HepG2 (cell line): Measurements from ENCODE around the gene IP6K1. TPM values are rescaled to one million over a fixed set of nuclear protein-coding genes. Genes with fewer than 3 reads are reported as not detected.

Experiments
- ATAC-seq: fragments of 200-7000 bp; cut with Tn5 transposase; 3 replicates; pipeline ENCODE4 v1.9.1; 2020; ENCODE audit warnings: mild to moderate bottlenecking, moderate library complexity
- BruUV-seq: library from RNA; stranded (reverse); fragments of 400-500 nt; replicated peaks from 2 replicates; lab custom pipeline; 2021; lab: Mats Ljungman, UMichigan
- CTCF ChIA-PET: fragments of 300-600 bp; formaldehyde crosslinking; extraction: SDS; loops from one replicate; lab custom pipeline; 2021; ENCODE audit warnings: low total read pairs, inconsistent platforms, low intra/inter-chr PET ratio; lab: Yijun Ruan, JAX
- POLR2A ChIA-PET: fragments of 350-600 bp; sonication (Branson Sonifier 250); formaldehyde crosslinking; loops from one replicate; lab custom pipeline; 2020; ENCODE audit warnings: antibody characterized with exemption, inconsistent platforms; lab: Yijun Ruan, JAX
- DNase-seq: peaks from one replicate; pipeline ENCODE4 v3.0.0-alpha.2; 2015; ENCODE audit warnings: low spot score
- FAIRE-seq: peaks from 3 replicates; lab custom pipeline; 2011; peaks lifted over from hg19 to GRCh38; lab: Jason Lieb, UNC
- H2AFZ ChIP-seq: one replicate; pipeline ENCODE4 v1.6.1; 2011; ENCODE audit warnings: low read length, inconsistent platforms
- H3K27ac ChIP-seq: fragments of 300-600 bp; 3 replicates; pipeline ENCODE4 v1.8.0; 2011; ENCODE audit warnings: mixed run types, mild to moderate bottlenecking, mixed read lengths, low read length, inconsistent platforms; ENCODE audit not compliant: insufficient read depth; ENCODE audit errors: extremely low read length
- H3K27me3 ChIP-seq, 2 experiments: fragments of 200-600 bp in 1 of 2; 2 replicates in 1 of 2; 3 replicates in 1 of 2; pipeline versions ENCODE4 v1.6.0 to v1.8.0; 2011; ENCODE audit warnings: low read length in 2 of 2, mild to moderate bottlenecking in 2 of 2, moderate library complexity in 2 of 2, inconsistent platforms in 1 of 2; ENCODE audit not compliant: insufficient read depth in 2 of 2, control insufficient read depth in 1 of 2
- H3K36me3 ChIP-seq, 2 experiments: fragments of 200-600 bp in 1 of 2; replicated peaks in 1 of 2; 2 replicates in 1 of 2; 3 replicates in 1 of 2; pipeline versions ENCODE4 v1.5.1 to v1.8.0; 2011; ENCODE audit warnings: low read length in 2 of 2, inconsistent platforms in 1 of 2; ENCODE audit not compliant: insufficient read depth in 2 of 2, control insufficient read depth in 1 of 2
- H3K4me1 ChIP-seq: 2 replicates; pipeline ENCODE4 v1.5.1; 2012; ENCODE audit warnings: low read length, inconsistent platforms; ENCODE audit not compliant: insufficient read depth
- H3K4me2 ChIP-seq: 2 replicates; pipeline ENCODE4 v1.6.0; 2011; ENCODE audit warnings: low read depth, low read length, inconsistent platforms
- H3K4me3 ChIP-seq, 3 experiments: fragments of 200-600 bp in 1 of 3; sonication (generic), shearing (Covaris generic) in 1 of 3; replicated peaks in 1 of 3; 2 replicates each; pipeline ENCODE4 v1.5.1; 2011 to 2016; ENCODE audit warnings: low read length in 3 of 3, inconsistent platforms in 2 of 3, low read depth in 2 of 3, mild to moderate bottlenecking in 2 of 3, control low read depth in 1 of 3, mixed read lengths in 1 of 3; ENCODE audit not compliant: insufficient read depth in 1 of 3
- H3K79me2 ChIP-seq: one replicate; pipeline ENCODE4 v1.6.1; 2011; ENCODE audit warnings: low read length, inconsistent platforms; ENCODE audit not compliant: insufficient read depth
- H3K9ac ChIP-seq: 2 replicates; pipeline ENCODE4 v1.6.0; 2011; ENCODE audit warnings: mild to moderate bottlenecking, low read depth, low read length, inconsistent platforms; ENCODE audit not compliant: insufficient read depth
- H3K9me3 ChIP-seq: 2 replicates; pipeline ENCODE4 v1.5.1; 2012; ENCODE audit warnings: mild to moderate bottlenecking, low read length
- H4K20me1 ChIP-seq: 2 replicates; pipeline ENCODE4 v1.6.0; 2011; ENCODE audit warnings: inconsistent platforms, mild to moderate bottlenecking, low read length, moderate library complexity; ENCODE audit not compliant: insufficient read depth
- AGO2 ChIP-seq: fragments of 200-400 bp; formaldehyde crosslinking; optimal IDR thresholded peaks from 2 replicates; pipeline ENCODE3; 2017; ENCODE audit warnings: mild to moderate bottlenecking, low read depth, low read length, moderate library complexity
- ARID2 ChIP-seq: sonication (generic); formaldehyde crosslinking; IDR thresholded peaks from 2 replicates; pipeline ENCODE4 v1.8.1; 2022; ENCODE audit warnings: mild to moderate bottlenecking, missing genetic modification reagents, borderline replicate concordance
- HNRNPL ChIP-seq: fragments of 200-400 bp; formaldehyde crosslinking; IDR thresholded peaks from 2 replicates; pipeline ENCODE4 v1.6.1; 2017; ENCODE audit warnings: mild to moderate bottlenecking, low read depth, low read length
- RAD21 ChIP-seq: fragments of 450-650 bp; formaldehyde crosslinking; IDR thresholded peaks from 2 replicates; pipeline ENCODE4 v1.5.0; 2020; ENCODE audit warnings: mild to moderate bottlenecking
- STAG1 ChIP-seq: sonication (generic); formaldehyde crosslinking; IDR thresholded peaks from 2 replicates; pipeline ENCODE4 v1.4.0; 2020; ENCODE audit warnings: missing genetic modification reagents
- TEAD3 ChIP-seq: optimal IDR thresholded peaks from 2 replicates; pipeline ENCODE3; 2016; ENCODE audit warnings: borderline replicate concordance
- XRCC5 ChIP-seq: fragments of 200-400 bp; formaldehyde crosslinking; optimal IDR thresholded peaks from 2 replicates; pipeline ENCODE3; 2017; ENCODE audit warnings: mild to moderate bottlenecking, low read length
- ZNF572 ChIP-seq: sonication (generic); formaldehyde crosslinking; IDR thresholded peaks from 2 replicates; pipeline ENCODE4 v1.5.1; 2020; ENCODE audit warnings: mild to moderate bottlenecking, missing genetic modification reagents
- WGBS: methylation state at CpG from one replicate; pipeline ENCODE4 v1.1.6; 2017; ENCODE audit warnings: low lambda C conversion rate; 5-methylcytosine and 5-hydroxymethylcytosine counted together
- in situ Hi-C: cut with HindIII; loops from 2 replicates; pipeline ENCODE4 v1.10.0; 2017; ENCODE audit warnings: low pct_unique_long_range_greater_than_20kb; ENCODE audit not compliant: extremely low pct_ligation_motif_present
- intact Hi-C: fragments of 100-400 bp; cut with micrococcal nuclease; formaldehyde crosslinking; loops from one replicate; pipeline ENCODE4 v1.10.0; 2022; ENCODE audit not compliant: unreplicated experiment
- polyA plus RNA-seq, 8 experiments: library from polyadenylated mRNA; depleted of rRNA in 3 of 8; stranded (reverse) in 7 of 8; unstranded in 1 of 8; fragments of >200 nt; fragmentation: Illumina TruSeq in 4 of 8; extraction: Trizol in 4 of 8; gene quantifications; 2 replicates each; pipeline versions ENCODE4 v1.2.1 to v1.2.3, GENCODE V29; 2011 to 2016; ENCODE audit warnings: low read depth in 4 of 8, missing spikeins in 1 of 8, mixed read lengths in 1 of 8; ENCODE audit not compliant: insufficient read depth in 1 of 8
- total RNA-seq, 5 experiments: library from RNA; depleted of rRNA; stranded (reverse); fragments of >200 nt; fragmentation: Illumina TruSeq; extraction: Trizol; gene quantifications; 2 replicates each; pipeline ENCODE4 v1.2.3, GENCODE V29; 2016; ENCODE audit warnings: low read depth in 1 of 5
- TF ChIP-seq, protein P1 (sequence below): sonication (generic); formaldehyde crosslinking; IDR thresholded peaks from 2 replicates; pipeline ENCODE4 v1.5.1; 2020; ENCODE audit warnings: mild to moderate bottlenecking, missing genetic modification reagents, moderate library complexity
- TF ChIP-seq, protein P2 (sequence below): sonication (generic); formaldehyde crosslinking; IDR thresholded peaks from 2 replicates; pipeline ENCODE4 v1.5.0; 2020; ENCODE audit warnings: mild to moderate bottlenecking, missing genetic modification reagents, moderate library complexity

IP6K1 gene
- total and polyA plus RNA-seq, 2 of the 13 experiments (the other 11 are each of a cell fraction or from before 2014, with no cell fraction given), result 17.7 to 29.7 TPM

DNA sequence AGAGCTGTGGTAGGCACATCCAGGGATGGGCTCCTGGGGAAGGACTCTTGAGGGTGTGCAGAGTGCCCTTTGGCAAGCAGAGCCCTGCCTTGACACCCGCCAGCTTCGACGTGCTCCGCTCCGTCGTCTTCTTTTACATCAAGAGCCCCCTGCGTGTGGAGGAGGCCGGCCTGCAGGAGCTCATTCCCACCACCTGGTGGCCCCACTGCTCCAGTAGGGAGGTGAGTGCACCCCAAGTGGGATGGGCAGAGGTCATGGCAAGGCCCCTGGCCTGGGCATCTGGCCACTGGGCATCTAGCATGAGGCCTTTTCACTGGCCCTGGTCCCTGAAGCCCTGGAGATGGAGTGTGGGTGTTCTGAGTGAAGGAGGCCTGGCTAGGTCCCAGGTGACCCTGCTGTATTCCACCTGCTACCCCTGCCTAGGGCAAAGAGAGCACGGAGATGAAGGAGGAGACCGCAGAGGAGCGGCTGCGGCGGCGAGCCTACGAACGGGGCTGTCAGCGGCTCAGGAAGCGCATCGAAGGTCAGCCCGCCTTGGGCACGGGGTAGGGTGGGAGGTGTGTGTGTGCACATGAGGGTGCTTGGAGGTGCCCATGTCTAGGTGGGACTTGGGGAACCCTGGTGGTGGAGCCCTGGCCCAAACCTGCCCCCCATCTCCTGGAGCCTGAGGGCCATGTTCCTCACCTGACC lies 84.8 kb downstream of the IP6K1 start:
- in situ Hi-C loops (loop anchor here (5.0 kb wide), 2 partner anchors 136 to 206 kb away; no protein-coding TSS in a partner anchor), intact Hi-C loops (loop anchor here (2.0 kb wide), 1 partner anchor 205 kb away; no protein-coding TSS in a partner anchor)
- Histone ChIP-seq H3K4me3 (no peak overlapping the region), H3K9ac (no peak overlapping the region), H3K27ac (no peak overlapping the region), H3K9me3 (no peaks in the 10 kb centered on the region), H4K20me1 (no peaks in the 10 kb centered on the region), H3K4me1 (no peaks in the 10 kb centered on the region), H3K36me3 (peaks cover 45 to 84% of the 10 kb centered on the region in 2 experiments), H2AFZ (no peak overlapping the region), H3K79me2 (no peaks in the 10 kb centered on the region), H3K27me3 (no peaks in the 10 kb centered on the region; a peak in 1 of 5 replicates), H3K4me2 (no peak overlapping the region)
- TF ChIP-seq, protein P1, sequence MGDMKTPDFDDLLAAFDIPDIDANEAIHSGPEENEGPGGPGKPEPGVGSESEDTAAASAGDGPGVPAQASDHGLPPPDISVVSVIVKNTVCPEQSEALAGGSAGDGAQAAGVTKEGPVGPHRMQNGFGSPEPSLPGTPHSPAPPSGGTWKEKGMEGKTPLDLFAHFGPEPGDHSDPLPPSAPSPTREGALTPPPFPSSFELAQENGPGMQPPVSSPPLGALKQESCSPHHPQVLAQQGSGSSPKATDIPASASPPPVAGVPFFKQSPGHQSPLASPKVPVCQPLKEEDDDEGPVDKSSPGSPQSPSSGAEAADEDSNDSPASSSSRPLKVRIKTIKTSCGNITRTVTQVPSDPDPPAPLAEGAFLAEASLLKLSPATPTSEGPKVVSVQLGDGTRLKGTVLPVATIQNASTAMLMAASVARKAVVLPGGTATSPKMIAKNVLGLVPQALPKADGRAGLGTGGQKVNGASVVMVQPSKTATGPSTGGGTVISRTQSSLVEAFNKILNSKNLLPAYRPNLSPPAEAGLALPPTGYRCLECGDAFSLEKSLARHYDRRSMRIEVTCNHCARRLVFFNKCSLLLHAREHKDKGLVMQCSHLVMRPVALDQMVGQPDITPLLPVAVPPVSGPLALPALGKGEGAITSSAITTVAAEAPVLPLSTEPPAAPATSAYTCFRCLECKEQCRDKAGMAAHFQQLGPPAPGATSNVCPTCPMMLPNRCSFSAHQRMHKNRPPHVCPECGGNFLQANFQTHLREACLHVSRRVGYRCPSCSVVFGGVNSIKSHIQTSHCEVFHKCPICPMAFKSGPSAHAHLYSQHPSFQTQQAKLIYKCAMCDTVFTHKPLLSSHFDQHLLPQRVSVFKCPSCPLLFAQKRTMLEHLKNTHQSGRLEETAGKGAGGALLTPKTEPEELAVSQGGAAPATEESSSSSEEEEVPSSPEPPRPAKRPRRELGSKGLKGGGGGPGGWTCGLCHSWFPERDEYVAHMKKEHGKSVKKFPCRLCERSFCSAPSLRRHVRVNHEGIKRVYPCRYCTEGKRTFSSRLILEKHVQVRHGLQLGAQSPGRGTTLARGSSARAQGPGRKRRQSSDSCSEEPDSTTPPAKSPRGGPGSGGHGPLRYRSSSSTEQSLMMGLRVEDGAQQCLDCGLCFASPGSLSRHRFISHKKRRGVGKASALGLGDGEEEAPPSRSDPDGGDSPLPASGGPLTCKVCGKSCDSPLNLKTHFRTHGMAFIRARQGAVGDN, result peak; percentile 33; the same call in 1 of the 2 replicates
- TF ChIP-seq, protein P2, sequence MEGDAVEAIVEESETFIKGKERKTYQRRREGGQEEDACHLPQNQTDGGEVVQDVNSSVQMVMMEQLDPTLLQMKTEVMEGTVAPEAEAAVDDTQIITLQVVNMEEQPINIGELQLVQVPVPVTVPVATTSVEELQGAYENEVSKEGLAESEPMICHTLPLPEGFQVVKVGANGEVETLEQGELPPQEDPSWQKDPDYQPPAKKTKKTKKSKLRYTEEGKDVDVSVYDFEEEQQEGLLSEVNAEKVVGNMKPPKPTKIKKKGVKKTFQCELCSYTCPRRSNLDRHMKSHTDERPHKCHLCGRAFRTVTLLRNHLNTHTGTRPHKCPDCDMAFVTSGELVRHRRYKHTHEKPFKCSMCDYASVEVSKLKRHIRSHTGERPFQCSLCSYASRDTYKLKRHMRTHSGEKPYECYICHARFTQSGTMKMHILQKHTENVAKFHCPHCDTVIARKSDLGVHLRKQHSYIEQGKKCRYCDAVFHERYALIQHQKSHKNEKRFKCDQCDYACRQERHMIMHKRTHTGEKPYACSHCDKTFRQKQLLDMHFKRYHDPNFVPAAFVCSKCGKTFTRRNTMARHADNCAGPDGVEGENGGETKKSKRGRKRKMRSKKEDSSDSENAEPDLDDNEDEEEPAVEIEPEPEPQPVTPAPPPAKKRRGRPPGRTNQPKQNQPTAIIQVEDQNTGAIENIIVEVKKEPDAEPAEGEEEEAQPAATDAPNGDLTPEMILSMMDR (CRISPR knock-in tag), result peak; percentile 70
- TF ChIP-seq XRCC5 (peak; percentile 48), HNRNPL (peak; percentile 75), RAD21 (peak; percentile 21; the same call in 1 of the 2 replicates), ZNF572 (CRISPR knock-in tag) (no peak), TEAD3 (CRISPR knock-in tag) (peak; percentile 92), AGO2 (peak; percentile 64), ARID2 (CRISPR knock-in tag) (no peak), STAG1 (peak; percentile 46)
- WGBS, result 95% methylated on average over 20 of the region's 21 CpGs
- FAIRE-seq (no peak), ATAC-seq (peak; percentile 45), DNase-seq (peak; percentile 24)
- ChIA-PET POLR2A (interaction anchor here (0.9 kb wide), 1 partner anchor 13 kb away, joined by 3 read pairs; no protein-coding TSS in a partner anchor), CTCF (no interaction called here)
- BruUV-seq, result no TSS peak
